Smooth muscle cell (in vitro differentiated cells): ENCODE measurements around the gene TTC21A. TPM values are rescaled to one million over a fixed set of nuclear protein-coding genes. Genes with fewer than 3 reads are reported as not detected.

Experiments
- DNase-seq: peaks from one replicate; lab custom pipeline; 2025; ENCODE audit not compliant: unreplicated experiment; lab: John Stamatoyannopoulos, UW
- H2AFZ ChIP-seq: fragments of 200-600 bp; sonication (generic); 2 replicates; pipeline ENCODE4 v1.6.0; 2016; ENCODE audit warnings: antibody characterized with exemption, low read depth, mild to moderate bottlenecking
- H3F3A ChIP-seq: fragments of 200-600 bp; sonication (generic); 2 replicates; pipeline ENCODE4 v1.6.0; 2017; ENCODE audit warnings: antibody characterized with exemption, low read depth
- H3K27ac ChIP-seq: fragments of 200-600 bp; sonication (generic); 2 replicates; pipeline ENCODE4 v1.5.1; 2016; ENCODE audit warnings: low read depth, mild to moderate bottlenecking
- H3K27me3 ChIP-seq: fragments of 200-600 bp; sonication (generic); 2 replicates; pipeline ENCODE4 v1.6.1; 2016; ENCODE audit warnings: low read depth, mild to moderate bottlenecking
- H3K36me3 ChIP-seq: fragments of 200-600 bp; sonication (generic); 2 replicates; pipeline ENCODE4 v1.5.1; 2016; ENCODE audit warnings: low read depth
- H3K4me1 ChIP-seq: fragments of 200-600 bp; sonication (generic); 2 replicates; pipeline ENCODE4 v1.5.1; 2016; ENCODE audit warnings: low read depth
- H3K4me2 ChIP-seq: fragments of 200-600 bp; sonication (generic); 2 replicates; pipeline ENCODE4 v1.6.0; 2016; ENCODE audit warnings: mild to moderate bottlenecking
- H3K4me3 ChIP-seq: fragments of 200-600 bp; sonication (generic); 2 replicates; pipeline ENCODE4 v1.5.1; 2016; ENCODE audit warnings: mild to moderate bottlenecking
- H3K79me2 ChIP-seq: fragments of 200-600 bp; sonication (generic); 2 replicates; pipeline ENCODE4 v1.6.0; 2016; ENCODE audit warnings: low read depth, mild to moderate bottlenecking
- H3K9ac ChIP-seq: fragments of 200-600 bp; sonication (generic); 2 replicates; pipeline ENCODE4 v1.6.0; 2016; ENCODE audit warnings: low read depth
- H3K9me3 ChIP-seq: fragments of 200-600 bp; sonication (generic); replicated peaks from 2 replicates; pipeline ENCODE4 v1.5.1; 2016; ENCODE audit warnings: low read depth
- H4K20me1 ChIP-seq: fragments of 200-600 bp; sonication (generic); 2 replicates; pipeline ENCODE4 v1.6.0; 2016; ENCODE audit warnings: low read depth
- WGBS: methylation state at CpG from one replicate; pipeline ENCODE4 v1.1.7; 2016; ENCODE audit warnings: low lambda C conversion rate; 5-methylcytosine and 5-hydroxymethylcytosine counted together
- polyA plus RNA-seq: library from polyadenylated mRNA; unstranded; fragments of >200 nt; fragmentation: Nextera tagmentation; extraction: Ambion mirVana; gene quantifications from 2 replicates; pipeline ENCODE4 v1.2.1, GENCODE V29; 2016
- total RNA-seq: library from RNA; depleted of rRNA; stranded (reverse); fragments of >200 nt; gene quantifications from 2 replicates; pipeline ENCODE4 v1.2.3, GENCODE V29; 2014
- TF ChIP-seq, protein P1 (sequence below): fragments of 200-600 bp; sonication (generic); IDR thresholded peaks from 2 replicates; pipeline ENCODE4 v1.5.1; 2017; ENCODE audit warnings: borderline replicate concordance, mild to moderate bottlenecking, antibody characterized with exemption; ENCODE audit not compliant: insufficient read depth, poor library complexity, severe bottlenecking

Gene TTC21A
- total and polyA plus RNA-seq, 2 experiments from 2014 or later: 2.3 to 10.6 TPM

DNA sequence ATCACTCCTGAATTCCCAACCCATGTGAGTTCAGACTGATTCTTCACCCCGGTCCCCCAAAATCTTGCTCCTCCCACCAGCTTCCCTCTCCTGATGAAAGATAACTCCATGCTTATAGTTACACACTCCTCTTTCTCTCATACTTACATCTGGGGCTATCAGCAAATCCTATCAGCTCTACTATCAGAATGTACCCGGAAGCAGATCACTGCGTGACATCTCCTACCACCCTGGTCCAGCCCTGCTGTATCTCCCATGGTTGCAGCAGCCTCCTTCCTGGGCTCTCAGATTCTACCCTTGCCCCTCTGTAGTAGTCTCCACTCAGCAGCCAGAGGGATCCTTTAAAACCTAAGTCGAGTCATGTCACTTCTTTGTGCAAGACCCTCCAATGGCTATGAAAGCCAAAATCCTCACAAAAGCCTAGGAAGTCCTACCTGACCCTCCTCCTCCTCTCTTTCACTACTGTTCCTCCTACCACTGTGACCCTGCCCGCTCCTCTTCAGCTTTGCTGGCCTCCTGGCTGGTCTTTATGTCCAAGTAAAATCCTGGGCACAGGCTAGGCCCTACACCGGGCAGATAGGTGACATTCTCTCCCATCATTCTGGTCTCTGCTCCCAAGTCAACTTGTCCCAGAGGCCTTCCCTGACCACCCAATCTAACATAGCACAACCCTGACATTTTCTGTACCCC is 68.7 kb downstream of the TTC21A start:
- no peak for DNase-seq
- peaks cover 22% of the 10 kb centered on the region for H3F3A ChIP-seq
- H3K36me3 ChIP-seq: no peaks in the 10 kb centered on the region
- H2AFZ ChIP-seq: no peak overlapping the region
- H3K4me2 ChIP-seq: no peak overlapping the region
- H3K79me2 ChIP-seq: no peaks in the 10 kb centered on the region
- TF ChIP-seq, protein P1, sequence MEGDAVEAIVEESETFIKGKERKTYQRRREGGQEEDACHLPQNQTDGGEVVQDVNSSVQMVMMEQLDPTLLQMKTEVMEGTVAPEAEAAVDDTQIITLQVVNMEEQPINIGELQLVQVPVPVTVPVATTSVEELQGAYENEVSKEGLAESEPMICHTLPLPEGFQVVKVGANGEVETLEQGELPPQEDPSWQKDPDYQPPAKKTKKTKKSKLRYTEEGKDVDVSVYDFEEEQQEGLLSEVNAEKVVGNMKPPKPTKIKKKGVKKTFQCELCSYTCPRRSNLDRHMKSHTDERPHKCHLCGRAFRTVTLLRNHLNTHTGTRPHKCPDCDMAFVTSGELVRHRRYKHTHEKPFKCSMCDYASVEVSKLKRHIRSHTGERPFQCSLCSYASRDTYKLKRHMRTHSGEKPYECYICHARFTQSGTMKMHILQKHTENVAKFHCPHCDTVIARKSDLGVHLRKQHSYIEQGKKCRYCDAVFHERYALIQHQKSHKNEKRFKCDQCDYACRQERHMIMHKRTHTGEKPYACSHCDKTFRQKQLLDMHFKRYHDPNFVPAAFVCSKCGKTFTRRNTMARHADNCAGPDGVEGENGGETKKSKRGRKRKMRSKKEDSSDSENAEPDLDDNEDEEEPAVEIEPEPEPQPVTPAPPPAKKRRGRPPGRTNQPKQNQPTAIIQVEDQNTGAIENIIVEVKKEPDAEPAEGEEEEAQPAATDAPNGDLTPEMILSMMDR: no peak
- peaks cover 17% of the 10 kb centered on the region for H3K4me1 ChIP-seq
- no peak overlapping the region for H3K9ac ChIP-seq
- no peaks in the 10 kb centered on the region for H4K20me1 ChIP-seq
- peak overlapping the region; percentile 95 for H3K27ac ChIP-seq
- H3K9me3 ChIP-seq: no peaks in the 10 kb centered on the region
- H3K27me3 ChIP-seq: no peaks in the 10 kb centered on the region
- no peak overlapping the region for H3K4me3 ChIP-seq
- 88% methylated on average over 6 of the region's 6 CpGs for WGBS

GRCh38 chr3:39177708-39178332 is 70.3 kb downstream of the TTC21A start:
- H3K79me2 ChIP-seq: no peaks in the 10 kb centered on the region
- H3F3A ChIP-seq: peaks cover 37% of the 10 kb centered on the region
- H3K4me3 ChIP-seq: peak overlapping the region; percentile 50
- H3K9ac ChIP-seq: peak overlapping the region; percentile 90
- no peaks in the 10 kb centered on the region for H3K36me3 ChIP-seq
- peaks cover 17% of the 10 kb centered on the region for H3K4me1 ChIP-seq
- no peaks in the 10 kb centered on the region for H3K9me3 ChIP-seq
- peak overlapping the region; percentile 95 for H3K27ac ChIP-seq
- no peaks in the 10 kb centered on the region for H4K20me1 ChIP-seq
- DNase-seq: peak; percentile 67
- peak overlapping the region; percentile 85 for H3K4me2 ChIP-seq
- no peaks in the 10 kb centered on the region for H3K27me3 ChIP-seq
- TF ChIP-seq, protein P1: no peak
- WGBS: 2% methylated on average over 18 of the region's 32 CpGs
- no peak overlapping the region for H2AFZ ChIP-seq

DNA sequence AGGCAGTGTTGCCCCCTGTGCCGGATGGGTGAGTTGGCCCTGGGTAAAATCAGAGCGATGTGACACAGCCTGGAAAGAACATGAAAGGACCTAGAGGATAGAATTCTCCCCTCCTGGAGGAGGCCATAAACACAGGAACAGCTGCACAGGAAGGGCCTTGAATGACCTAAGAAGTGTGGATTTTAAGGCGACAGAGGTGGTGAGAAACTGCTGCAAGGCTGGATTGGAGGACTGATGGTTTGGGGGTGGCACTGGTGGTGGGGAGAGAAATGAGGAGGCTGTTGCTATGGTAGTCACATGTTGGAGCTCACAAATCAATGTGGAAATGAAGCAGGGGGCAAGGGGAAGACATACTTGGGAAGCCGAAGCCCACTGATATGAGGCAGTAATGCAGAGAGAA is 71.1 kb downstream of the TTC21A start:
- TF ChIP-seq, protein P1: no peak
- Histone ChIP-seq H3F3A (peaks cover 37% of the 10 kb centered on the region), H3K27ac (peak overlapping the region; percentile 95), H3K9ac (peak overlapping the region; percentile 69), H3K36me3 (no peaks in the 10 kb centered on the region), H4K20me1 (no peaks in the 10 kb centered on the region), H3K4me2 (peak overlapping the region; percentile 85), H3K9me3 (no peaks in the 10 kb centered on the region), H3K4me1 (peaks cover 17% of the 10 kb centered on the region), H3K4me3 (peak overlapping the region; percentile 50), H3K79me2 (no peaks in the 10 kb centered on the region), H3K27me3 (no peaks in the 10 kb centered on the region), H2AFZ (no peak overlapping the region)
- no peak for DNase-seq
- WGBS: 49% methylated on average over 4 of the region's 4 CpGs

GRCh38 chr3:39180183-39180545 is 72.7 kb downstream of the TTC21A start:
- peak overlapping the region; percentile 83 for H3K4me2 ChIP-seq
- no peaks in the 10 kb centered on the region for H3K79me2 ChIP-seq
- peak overlapping the region; percentile 40 for H3K27ac ChIP-seq
- 38% methylated on average over 3 of the region's 3 CpGs for WGBS
- H3K9me3 ChIP-seq: no peaks in the 10 kb centered on the region
- TF ChIP-seq, protein P1: no peak
- H3K4me3 ChIP-seq: peak overlapping the region; percentile 45
- no peaks in the 10 kb centered on the region for H4K20me1 ChIP-seq
- H3F3A ChIP-seq: peaks cover 37% of the 10 kb centered on the region
- H3K27me3 ChIP-seq: no peaks in the 10 kb centered on the region
- H2AFZ ChIP-seq: no peak overlapping the region
- no peaks in the 10 kb centered on the region for H3K36me3 ChIP-seq
- H3K4me1 ChIP-seq: peaks cover 17% of the 10 kb centered on the region
- H3K9ac ChIP-seq: peak overlapping the region; percentile 38
- no peak for DNase-seq
